Stimulated activated naive B cell treated with anti-CD40 and anti-IgM and Interleukin-4, amounts not matched to agents 10 μg/mL and 1 μg/mL and 100 μg/mL, for 72 hours (primary cell): ENCODE data around the gene IFITM1.
A peak's percentile ranks its signal among the peaks of the same experiment; 100 is the strongest.
"Not testable (repeated sequence)": the region's sequence is repeated elsewhere in the genome, so short reads cannot be mapped to it uniquely, and the experiment has no call there.

ENCODE experiments used
- ATAC-seq, 2 donors: fragments of 150-1000 bp; cut with Tn5 transposase; replicated peaks; 2 replicates each; pipeline ENCODE4 v1.10.0; 2021; ENCODE audit warnings: moderate library complexity in 1 of 2
- DNase-seq: peaks from one replicate; pipeline ENCODE4 v3.0.0; 2021
- H3K27ac Mint-ChIP-seq: one replicate; pipeline ENCODE4 v1.8.0; 2022; ENCODE audit warnings: mild to moderate bottlenecking, mixed read lengths
- H3K27me3 Mint-ChIP-seq, 2 donors: one replicate each; pipeline ENCODE4 v1.8.0; 2022; ENCODE audit warnings: mixed read lengths in 2 of 2
- H3K36me3 Mint-ChIP-seq, 2 donors: one replicate each; pipeline ENCODE4 v1.8.0; 2022; ENCODE audit warnings: mixed read lengths in 2 of 2, mild to moderate bottlenecking in 1 of 2
- H3K4me1 Mint-ChIP-seq, 2 donors: one replicate each; pipeline ENCODE4 v1.8.0; 2022; ENCODE audit warnings: mixed read lengths in 2 of 2, mild to moderate bottlenecking in 1 of 2
- H3K4me3 Mint-ChIP-seq, 2 donors: one replicate each; pipeline ENCODE4 v1.8.0; 2022; ENCODE audit warnings: mild to moderate bottlenecking in 2 of 2, mixed read lengths in 2 of 2, moderate library complexity in 1 of 2
- H3K9me3 Mint-ChIP-seq, 2 donors: one replicate each; pipeline ENCODE4 v1.8.0; 2022; ENCODE audit warnings: mixed read lengths in 2 of 2, mild to moderate bottlenecking in 1 of 2

IFITM1 gene

GRCh38 chr11:313787-314553 lies at the start of gene IFITM1:
Gene IFITM1 (plus strand): TSS chr11:314040. CDS start chr11:314171, 131 bp downstream.
- peak within 1 kb of the TSS; percentile 97 for H3K27ac Mint-ChIP-seq
- no peaks in the 10 kb centered on the region for H3K27me3 Mint-ChIP-seq
- ATAC-seq (peak; percentile 45 to 48), DNase-seq (no peak)
- no peaks in the 10 kb centered on the region for H3K9me3 Mint-ChIP-seq
- H3K36me3 Mint-ChIP-seq = peaks cover 0 to 2% of the 10 kb centered on the region in 2 donors
- H3K4me1 Mint-ChIP-seq = peaks cover 36 to 45% of the 10 kb centered on the region in 2 donors
- H3K4me3 Mint-ChIP-seq = peak within 1 kb of the TSS; percentile 78 to 92

- DNase-seq (no peak), ATAC-seq (no peak)
- peak overlapping the region; percentile 64 to 75 for H3K4me3 Mint-ChIP-seq
- H3K4me1 Mint-ChIP-seq = peaks cover 25 to 61% of the 10 kb centered on the region in 2 donors
- peaks cover 3% of the 10 kb centered on the region in 2 donors for H3K9me3 Mint-ChIP-seq
- peaks cover 0 to 2% of the 10 kb centered on the region in 2 donors for H3K36me3 Mint-ChIP-seq
- peak overlapping the region; percentile 87 for H3K27ac Mint-ChIP-seq
- H3K27me3 Mint-ChIP-seq = no peaks in the 10 kb centered on the region
Observed at GRCh38 chr11:266676-267439, 47.0 kb upstream of the IFITM1 start.

- Mint-ChIP-seq H3K36me3 (peaks cover 0 to 2% of the 10 kb centered on the region in 2 donors), H3K4me1 (peaks cover 24 to 57% of the 10 kb centered on the region in 2 donors), H3K27ac (peak overlapping the region; percentile 97), H3K9me3 (peaks cover 0 to 2% of the 10 kb centered on the region in 2 donors), H3K4me3 (peak overlapping the region; percentile 79 to 84), H3K27me3 (no peaks in the 10 kb centered on the region)
- DNase-seq (peak; percentile 53), ATAC-seq (peak; percentile 33 to 42)
Observed at GRCh38 chr11:267491-267994, 46.3 kb upstream of the IFITM1 start.

- peak; percentile 60 to 65 for ATAC-seq
- peaks cover 24 to 51% of the 10 kb centered on the region in 2 donors for H3K4me1 Mint-ChIP-seq
- H3K36me3 Mint-ChIP-seq, H3K27me3 Mint-ChIP-seq, H3K9me3 Mint-ChIP-seq: not testable (repeated sequence)
- DNase-seq = peak; percentile 66
- peak overlapping the region; percentile 97 for H3K27ac Mint-ChIP-seq
- H3K4me3 Mint-ChIP-seq = peak overlapping the region; percentile 79 to 84
Observed at GRCh38 chr11:268716-269145, 45.1 kb upstream of the IFITM1 start.

DNA sequence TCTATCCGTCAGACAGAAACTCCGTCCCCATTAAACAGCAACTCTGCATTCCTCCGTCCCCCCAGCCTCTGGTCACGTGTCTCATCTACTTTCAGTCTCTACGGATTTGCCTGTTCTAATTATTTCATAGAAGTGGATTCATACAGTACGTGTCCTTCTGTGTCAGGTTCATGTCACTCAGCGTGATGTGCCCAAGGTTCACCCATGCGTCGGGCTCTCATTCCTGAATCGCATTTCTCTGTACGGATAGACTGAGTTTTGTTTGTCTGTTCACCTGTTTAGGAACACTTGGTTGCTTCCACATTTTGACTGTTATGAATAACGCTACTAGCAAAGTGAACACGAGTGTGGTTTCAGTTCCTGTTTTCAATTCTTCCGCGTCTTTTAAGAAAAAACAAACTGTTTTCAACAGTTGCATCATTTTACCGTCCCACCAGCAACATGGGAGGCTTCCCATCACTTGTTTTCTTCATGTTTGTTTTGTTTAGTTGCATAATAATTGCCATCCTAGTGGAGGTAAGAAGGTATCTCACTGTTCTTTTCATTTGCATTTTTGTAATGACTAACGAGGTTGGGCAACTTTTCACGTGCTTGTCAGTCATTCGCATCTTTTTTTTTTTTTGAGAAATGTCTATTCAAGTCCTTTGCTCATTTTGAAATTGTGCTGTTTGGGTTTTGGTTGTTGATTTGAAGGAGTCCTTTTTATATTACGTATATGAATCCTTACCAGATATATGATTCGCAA lies 44.5 kb upstream of the IFITM1 start:
- peak; percentile 77 for DNase-seq
- Mint-ChIP-seq H3K4me3 (peak overlapping the region; percentile 79 to 84), H3K27ac (peak overlapping the region; percentile 97), H3K4me1 (peaks cover 24 to 51% of the 10 kb centered on the region in 2 donors), H3K9me3 (peaks cover 0 to 2% of the 10 kb centered on the region in 2 donors), H3K27me3 (no peaks in the 10 kb centered on the region), H3K36me3 (peaks cover 0 to 2% of the 10 kb centered on the region in 2 donors)
- ATAC-seq = peak; percentile 85 to 86

DNA sequence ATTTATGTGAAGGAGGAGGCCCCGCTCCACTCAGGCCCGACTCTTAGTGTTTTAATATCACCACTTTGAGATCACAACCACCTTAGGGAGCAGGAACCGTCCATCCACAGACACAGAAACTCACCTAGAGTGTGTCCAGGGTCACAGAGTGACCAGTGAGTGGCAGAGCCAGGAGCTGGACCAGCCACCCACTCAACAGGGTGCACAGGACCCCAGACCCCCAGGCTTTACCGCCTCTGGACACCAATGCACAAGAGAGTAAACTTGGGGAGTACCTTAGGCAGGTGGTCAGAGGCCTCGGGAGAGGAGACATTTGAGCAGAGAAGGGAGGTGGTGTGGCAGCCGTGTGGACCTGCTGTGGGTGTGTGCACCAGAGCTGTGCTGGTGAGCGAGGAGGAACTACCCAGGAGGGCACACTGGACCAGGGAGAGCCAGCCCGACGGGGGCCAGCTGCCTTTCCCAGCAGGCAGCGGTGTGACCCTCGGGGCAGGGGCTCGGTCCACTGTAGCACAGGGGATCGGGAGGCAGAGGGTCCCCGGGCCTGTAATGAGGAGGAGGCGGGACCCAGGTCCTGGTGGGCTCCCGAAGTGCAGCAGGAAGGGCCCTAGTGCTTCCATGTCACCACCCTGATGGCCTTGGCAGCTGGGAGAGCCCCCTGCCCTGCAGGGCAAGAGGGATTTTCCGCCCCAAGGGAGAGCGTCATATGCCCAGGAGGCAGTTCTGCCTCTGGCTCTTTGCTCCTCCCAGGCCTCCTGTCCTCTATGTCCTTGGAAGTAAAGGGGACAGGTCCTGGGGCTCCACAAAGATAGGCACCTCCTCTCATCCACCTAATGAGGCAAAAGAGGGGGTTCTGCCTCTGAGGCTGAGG lies 43.2 kb upstream of the IFITM1 start:
- no peak overlapping the region for H3K4me3 Mint-ChIP-seq
- no peaks in the 10 kb centered on the region for H3K27me3 Mint-ChIP-seq
- ATAC-seq = no peak
- peaks cover 24 to 58% of the 10 kb centered on the region in 2 donors for H3K4me1 Mint-ChIP-seq
- peak overlapping the region; percentile 97 for H3K27ac Mint-ChIP-seq
- peaks cover 0 to 2% of the 10 kb centered on the region in 2 donors for H3K36me3 Mint-ChIP-seq
- DNase-seq = no peak
- H3K9me3 Mint-ChIP-seq = peaks cover 0 to 2% of the 10 kb centered on the region in 2 donors

DNA sequence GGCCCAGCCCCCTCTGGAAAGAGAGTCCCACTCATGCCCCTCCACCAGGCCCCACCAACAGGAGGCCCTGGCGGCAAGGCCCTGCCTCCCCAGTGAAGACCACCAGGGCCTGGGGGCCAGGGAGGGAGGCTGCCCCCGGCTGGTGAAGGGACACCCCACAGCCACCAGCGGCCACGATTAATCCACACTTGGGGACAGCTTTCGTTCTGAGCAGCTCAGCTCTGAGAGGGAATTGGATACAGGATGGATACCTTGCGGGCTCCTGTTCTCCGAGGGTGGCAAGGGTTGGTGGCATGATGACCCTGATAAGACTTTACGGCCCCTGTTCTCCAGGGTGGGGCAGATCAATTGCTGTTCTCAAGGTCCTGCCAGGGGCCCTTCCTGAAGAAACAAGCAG lies 42.5 kb upstream of the IFITM1 start:
- peaks cover 24 to 58% of the 10 kb centered on the region in 2 donors for H3K4me1 Mint-ChIP-seq
- DNase-seq = no peak
- H3K36me3 Mint-ChIP-seq = peaks cover 0 to 2% of the 10 kb centered on the region in 2 donors
- no peak overlapping the region for H3K27ac Mint-ChIP-seq
- no peak overlapping the region for H3K4me3 Mint-ChIP-seq
- H3K9me3 Mint-ChIP-seq = peaks cover 0 to 2% of the 10 kb centered on the region in 2 donors
- ATAC-seq = no peak
- H3K27me3 Mint-ChIP-seq = no peaks in the 10 kb centered on the region

DNA sequence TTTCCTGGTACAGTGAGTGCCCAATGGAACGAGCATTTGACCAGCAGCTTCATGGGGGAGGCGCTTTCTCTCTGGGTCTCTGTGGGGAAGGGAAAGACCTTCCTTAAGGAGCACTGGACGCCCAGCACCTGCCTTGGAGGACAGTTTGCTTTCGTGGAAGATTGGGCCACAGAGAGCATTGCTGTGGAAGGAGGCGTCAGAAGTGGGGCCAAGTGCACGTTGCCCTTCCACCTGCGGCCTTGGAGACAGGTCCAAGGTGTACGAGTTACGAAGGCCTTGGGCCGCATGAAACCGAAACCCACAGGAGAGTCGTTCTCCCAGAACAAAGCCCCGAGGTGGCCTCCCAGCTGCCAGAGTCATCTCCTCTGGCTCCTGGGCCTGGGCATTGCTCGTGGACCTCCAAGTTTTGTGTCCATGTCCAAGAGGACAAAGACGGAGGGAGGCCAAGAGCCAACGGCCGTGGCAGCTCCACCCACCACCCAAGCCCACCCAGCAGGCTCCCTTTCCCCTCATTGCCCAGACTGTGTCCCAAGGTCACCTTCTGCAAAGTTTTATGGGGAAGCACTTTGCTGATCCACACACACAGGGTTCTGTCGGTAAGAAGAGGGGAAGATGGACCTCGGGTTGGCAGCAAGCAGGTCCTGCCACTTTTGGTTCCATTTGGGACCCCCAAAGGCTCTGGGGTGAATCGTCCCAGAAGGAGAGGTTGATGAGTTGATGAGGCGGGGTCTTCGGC lies 41.5 kb upstream of the IFITM1 start:
- H3K9me3 Mint-ChIP-seq = peaks cover 0 to 6% of the 10 kb centered on the region in 2 donors
- H3K36me3 Mint-ChIP-seq = peaks cover 2 to 5% of the 10 kb centered on the region in 2 donors
- ATAC-seq (no peak), DNase-seq (no peak)
- H3K4me3 Mint-ChIP-seq = no peak overlapping the region
- H3K4me1 Mint-ChIP-seq = peaks cover 23 to 50% of the 10 kb centered on the region in 2 donors
- no peaks in the 10 kb centered on the region for H3K27me3 Mint-ChIP-seq
- no peak overlapping the region for H3K27ac Mint-ChIP-seq

DNA sequence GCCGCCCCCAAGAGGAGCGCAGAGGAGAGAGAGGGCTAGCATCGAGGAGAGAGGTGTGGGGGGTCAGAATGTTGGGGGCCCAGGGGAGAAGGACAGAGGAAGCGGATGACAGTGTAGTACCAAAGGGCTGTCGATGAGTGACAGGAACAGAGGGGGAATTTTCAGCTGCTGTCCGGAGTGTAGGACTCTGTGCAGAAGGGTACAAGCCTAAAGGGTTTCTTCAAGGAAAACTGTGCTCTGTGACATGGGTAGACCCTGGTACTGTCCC lies 41.0 kb upstream of the IFITM1 start:
- Mint-ChIP-seq H3K27ac (no peak overlapping the region), H3K36me3 (peaks cover 2 to 9% of the 10 kb centered on the region in 2 donors), H3K4me1 (peaks cover 25 to 50% of the 10 kb centered on the region in 2 donors), H3K27me3 (no peaks in the 10 kb centered on the region), H3K9me3 (peaks cover 0 to 6% of the 10 kb centered on the region in 2 donors), H3K4me3 (no peak overlapping the region)
- DNase-seq (no peak), ATAC-seq (no peak)

DNA sequence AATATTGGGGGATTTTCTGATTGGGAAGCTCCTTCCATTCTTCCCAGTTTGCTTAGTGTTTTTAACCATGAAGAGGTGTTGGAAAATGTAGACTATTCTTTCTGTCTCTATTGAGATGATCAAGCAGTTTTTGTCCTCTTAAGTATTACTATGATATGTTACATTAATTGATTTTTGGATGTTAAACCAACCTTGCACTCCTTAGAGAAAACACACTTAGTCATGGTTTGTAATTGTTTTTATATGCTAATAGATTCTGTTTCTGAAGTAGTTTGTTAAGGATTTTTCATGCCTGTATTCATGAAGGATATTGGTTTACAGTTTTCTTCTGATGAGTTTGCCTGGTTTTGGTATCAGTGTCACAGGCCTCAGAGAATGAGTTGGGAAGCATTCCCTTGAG lies 37.6 kb upstream of the IFITM1 start:
- peaks cover 18 to 41% of the 10 kb centered on the region in 2 donors for H3K4me1 Mint-ChIP-seq
- peaks cover 10 to 17% of the 10 kb centered on the region in 2 donors for H3K27me3 Mint-ChIP-seq
- no peak overlapping the region for H3K4me3 Mint-ChIP-seq
- ATAC-seq (no peak), DNase-seq (no peak)
- H3K36me3 Mint-ChIP-seq = peaks cover 0 to 10% of the 10 kb centered on the region in 2 donors
- peaks cover 0 to 6% of the 10 kb centered on the region in 2 donors for H3K9me3 Mint-ChIP-seq
- no peak overlapping the region for H3K27ac Mint-ChIP-seq

GRCh38 chr11:278001-278951 lies 35.6 kb upstream of the IFITM1 start, which contains the start of gene NLRP6:
Gene NLRP6 (plus strand): TSS chr11:278407. CDS start chr11:278570, 163 bp downstream.
- H3K27me3 Mint-ChIP-seq = peaks cover 28 to 38% of the 10 kb centered on the region in 2 donors
- H3K4me1 Mint-ChIP-seq = peaks cover 23 to 47% of the 10 kb centered on the region in 2 donors
- peaks cover 0 to 10% of the 10 kb centered on the region in 2 donors for H3K36me3 Mint-ChIP-seq
- H3K9me3 Mint-ChIP-seq = peaks cover 0 to 6% of the 10 kb centered on the region in 2 donors
- ATAC-seq (no peak), DNase-seq (no peak)
- peak within 1 kb of the TSS; percentile 87 for H3K27ac Mint-ChIP-seq
- peak within 1 kb of the TSS; percentile 67 to 76 for H3K4me3 Mint-ChIP-seq
